GM23248 (cell line): ENCODE measurements around the gene ZNF541. TPM values are rescaled to one million over a fixed set of nuclear protein-coding genes. Genes with fewer than 3 reads are reported as not detected.
A peak's percentile ranks its signal among the peaks of the same experiment; 100 is the strongest.

Experiments
- DNase-seq: peaks from one replicate; pipeline ENCODE4 v3.0.0-alpha.2; 2015
- H2AFZ ChIP-seq: fragments of 200-600 bp; sonication (generic); 2 replicates; pipeline ENCODE4 v1.6.1; 2016; ENCODE audit warnings: antibody characterized with exemption
- H3F3A ChIP-seq: fragments of 200-600 bp; sonication (generic); 2 replicates; pipeline ENCODE4 v1.6.1; 2016; ENCODE audit warnings: mild to moderate bottlenecking, antibody characterized with exemption, mixed run types; ENCODE audit not compliant: insufficient read depth
- H3K27ac ChIP-seq: fragments of 200-600 bp; sonication (generic); 2 replicates; pipeline ENCODE4 v1.5.1; 2016; ENCODE audit warnings: mild to moderate bottlenecking
- H3K27me3 ChIP-seq: fragments of 200-600 bp; sonication (generic); replicated peaks from 2 replicates; pipeline ENCODE4 v1.6.1; 2016; ENCODE audit warnings: mild to moderate bottlenecking; ENCODE audit not compliant: insufficient read depth
- H3K36me3 ChIP-seq: fragments of 200-600 bp; sonication (generic); 2 replicates; pipeline ENCODE4 v1.6.1; 2016; ENCODE audit warnings: low read depth, mild to moderate bottlenecking
- H3K4me1 ChIP-seq: fragments of 200-600 bp; sonication (generic); 2 replicates; pipeline ENCODE4 v1.6.1; 2016; ENCODE audit warnings: mild to moderate bottlenecking; ENCODE audit not compliant: insufficient read depth
- H3K4me2 ChIP-seq: fragments of 200-600 bp; sonication (generic); one replicate; pipeline ENCODE4 v1.6.1; 2016; ENCODE audit warnings: mild to moderate bottlenecking; ENCODE audit not compliant: unreplicated experiment
- H3K4me3 ChIP-seq: fragments of 200-600 bp; sonication (generic); 2 replicates; pipeline ENCODE4 v1.5.1; 2016; ENCODE audit warnings: mild to moderate bottlenecking
- H3K79me2 ChIP-seq: fragments of 200-600 bp; sonication (generic); 2 replicates; pipeline ENCODE4 v1.6.1; 2016; ENCODE audit warnings: mild to moderate bottlenecking; ENCODE audit not compliant: insufficient read depth
- H3K9ac ChIP-seq: fragments of 200-600 bp; sonication (generic); 2 replicates; pipeline ENCODE4 v1.6.1; 2016; ENCODE audit warnings: mild to moderate bottlenecking
- H3K9me2 ChIP-seq: fragments of 200-600 bp; sonication (generic); 2 replicates; pipeline ENCODE4 v1.6.1; 2016; ENCODE audit warnings: mixed run types, mild to moderate bottlenecking, moderate library complexity; ENCODE audit not compliant: insufficient read depth
- H3K9me3 ChIP-seq: fragments of 200-600 bp; sonication (generic); one replicate; pipeline ENCODE4 v1.6.1; 2017; ENCODE audit warnings: low read depth
- H4K20me1 ChIP-seq: fragments of 200-600 bp; sonication (generic); 2 replicates; pipeline ENCODE4 v1.6.0; 2016; ENCODE audit not compliant: insufficient read depth
- EZH2 ChIP-seq: fragments of 200-600 bp; sonication (generic); IDR thresholded peaks from 2 replicates; pipeline ENCODE4 v1.6.1; 2018; ENCODE audit warnings: antibody characterized with exemption, mild to moderate bottlenecking; ENCODE audit not compliant: insufficient read depth, poor library complexity, severe bottlenecking
- EZH2phosphoT487 ChIP-seq: fragments of 200-600 bp; sonication (generic); IDR thresholded peaks from 2 replicates; pipeline ENCODE4 v1.6.1; 2018; ENCODE audit warnings: antibody characterized with exemption, moderate library complexity, mild to moderate bottlenecking, low read depth; ENCODE audit not compliant: insufficient read depth
- WGBS, 2 experiments: methylation state at CpG; one replicate each; pipeline ENCODE4 v1.1.6; 2015 to 2017; ENCODE audit warnings: low lambda C conversion rate in 2 of 2, low coverage in 1 of 2; ENCODE audit errors: missing lambda C conversion rate in 2 of 2; 5-methylcytosine and 5-hydroxymethylcytosine counted together
- in situ Hi-C: fragments of 300-500 bp; cut with MboI; formaldehyde crosslinking; loops from 2 replicates; pipeline ENCODE4 v1.15.0; 2020
- polyA plus RNA-seq: library from polyadenylated mRNA; unstranded; fragments of >200 nt; fragmentation: Nextera tagmentation; extraction: Ambion mirVana; gene quantifications from 2 replicates; pipeline ENCODE4 v1.2.1, GENCODE V29; 2016
- total RNA-seq: library from RNA; depleted of rRNA; stranded (reverse); fragments of >200 nt; shearing (Covaris generic); gene quantifications from 2 replicates; pipeline ENCODE4 v1.2.3, GENCODE V29; 2014

The ZNF541 gene
- total and polyA plus RNA-seq, 2 experiments from 2014 or later, result 0.15 TPM; not detected in 1

DNA sequence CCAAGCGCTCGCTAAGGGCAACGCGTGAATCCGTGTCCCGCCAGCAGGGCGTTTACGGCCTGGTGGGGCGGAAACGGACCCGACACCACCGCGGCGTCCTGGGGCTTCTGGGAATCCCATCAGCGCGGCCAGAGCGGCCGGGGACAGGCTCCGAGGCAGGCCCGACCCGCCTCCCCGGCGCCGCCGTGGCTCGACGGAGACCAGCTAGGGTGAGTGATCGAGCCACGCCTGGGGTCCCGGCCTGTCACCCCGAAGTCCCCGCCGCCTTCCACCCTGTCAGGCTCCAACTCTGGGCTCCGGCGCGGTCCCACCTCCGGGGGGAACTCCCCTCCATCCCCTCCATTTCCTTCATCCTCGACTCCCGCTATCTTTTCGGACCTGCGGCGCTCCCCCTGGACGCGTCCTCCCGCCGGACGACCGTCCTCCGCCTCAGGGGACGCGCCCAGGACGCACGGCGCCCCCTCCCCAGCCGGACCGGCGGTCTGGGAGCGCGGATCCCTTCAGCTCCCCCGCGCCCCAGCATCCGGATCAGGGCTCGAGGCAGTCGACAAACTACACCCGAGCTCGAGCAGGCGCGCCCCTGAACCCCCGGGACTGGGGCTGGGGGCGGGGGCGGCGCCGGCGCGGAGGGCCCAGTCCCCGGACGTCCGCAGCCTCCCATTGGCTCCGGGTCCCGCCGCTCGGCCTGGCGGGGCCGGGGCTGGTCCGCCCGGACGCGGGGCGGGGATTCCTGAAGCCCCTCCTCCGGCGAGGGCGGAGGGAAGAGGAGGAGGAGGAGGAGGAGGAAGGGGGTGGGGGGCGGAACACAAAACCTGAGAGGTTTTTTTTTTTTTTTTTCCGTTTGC, 35.3 kb upstream of the ZNF541 start:
- Histone ChIP-seq H3K9me2 (no peaks in the 10 kb centered on the region), H3K9me3 (no peaks in the 10 kb centered on the region), H3K4me2 (peak overlapping the region; percentile 82), H3K4me3 (peak overlapping the region; percentile 96), H4K20me1 (no peaks in the 10 kb centered on the region), H3K27ac (peak overlapping the region; percentile 95), H2AFZ (peak overlapping the region; percentile 83), H3K36me3 (no peaks in the 10 kb centered on the region), H3K79me2 (peaks cover 63% of the 10 kb centered on the region), H3K4me1 (peaks cover 20% of the 10 kb centered on the region), H3K27me3 (no peaks in the 10 kb centered on the region), H3F3A (peaks cover 11% of the 10 kb centered on the region), H3K9ac (peak overlapping the region; percentile 100)
- DNase-seq, result peak; percentile 96
- WGBS, 2 experiments, result 1% methylated on average over 52 to 63 of the region's 94 CpGs
- in situ Hi-C loops, result no loop called here
- TF ChIP-seq EZH2 (no peak), EZH2phosphoT487 (no peak)

DNA sequence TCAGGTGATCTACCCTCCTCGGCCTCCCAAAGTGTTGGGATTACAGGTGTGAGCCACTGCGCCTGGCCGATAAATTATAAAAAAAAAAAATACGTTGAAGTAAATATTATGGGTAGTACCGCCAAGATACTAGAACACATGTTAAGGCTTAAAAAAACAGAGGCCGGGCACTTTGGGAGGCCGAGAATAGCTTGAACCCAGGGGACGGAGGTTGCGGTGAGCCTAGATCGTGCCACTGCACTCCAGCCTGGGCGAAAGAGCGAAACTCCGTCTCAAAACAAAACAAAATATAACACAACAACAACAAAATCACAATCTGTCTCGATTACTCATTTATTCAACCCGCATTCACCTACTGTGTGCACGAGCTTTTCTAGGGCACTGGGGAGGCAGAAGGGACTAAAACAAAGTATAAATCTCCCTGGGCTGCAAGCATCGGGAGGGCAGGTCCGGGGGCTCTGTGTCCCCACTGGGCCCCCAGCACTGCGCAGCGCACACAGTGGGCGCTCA, 34.7 kb upstream of the ZNF541 start:
- H3K9ac ChIP-seq, result peak overlapping the region; percentile 100
- H3F3A ChIP-seq, result peaks cover 6% of the 10 kb centered on the region
- no peaks in the 10 kb centered on the region for H3K9me2 ChIP-seq
- H3K27me3 ChIP-seq, result no peaks in the 10 kb centered on the region
- WGBS, 2 experiments, result 41 to 42% methylated on average over 21 of the region's 21 CpGs
- H3K4me1 ChIP-seq, result peaks cover 13% of the 10 kb centered on the region
- peak overlapping the region; percentile 96 for H3K4me3 ChIP-seq
- H3K79me2 ChIP-seq, result peaks cover 56% of the 10 kb centered on the region
- in situ Hi-C loops, result no loop called here
- H3K9me3 ChIP-seq, result no peaks in the 10 kb centered on the region
- TF ChIP-seq EZH2, result no peak
- no peak for TF ChIP-seq EZH2phosphoT487
- peak overlapping the region; percentile 83 for H2AFZ ChIP-seq
- no peak for DNase-seq
- H3K27ac ChIP-seq, result peak overlapping the region; percentile 95
- peak overlapping the region; percentile 74 for H3K4me2 ChIP-seq
- H3K36me3 ChIP-seq, result no peaks in the 10 kb centered on the region
- no peaks in the 10 kb centered on the region for H4K20me1 ChIP-seq

DNA sequence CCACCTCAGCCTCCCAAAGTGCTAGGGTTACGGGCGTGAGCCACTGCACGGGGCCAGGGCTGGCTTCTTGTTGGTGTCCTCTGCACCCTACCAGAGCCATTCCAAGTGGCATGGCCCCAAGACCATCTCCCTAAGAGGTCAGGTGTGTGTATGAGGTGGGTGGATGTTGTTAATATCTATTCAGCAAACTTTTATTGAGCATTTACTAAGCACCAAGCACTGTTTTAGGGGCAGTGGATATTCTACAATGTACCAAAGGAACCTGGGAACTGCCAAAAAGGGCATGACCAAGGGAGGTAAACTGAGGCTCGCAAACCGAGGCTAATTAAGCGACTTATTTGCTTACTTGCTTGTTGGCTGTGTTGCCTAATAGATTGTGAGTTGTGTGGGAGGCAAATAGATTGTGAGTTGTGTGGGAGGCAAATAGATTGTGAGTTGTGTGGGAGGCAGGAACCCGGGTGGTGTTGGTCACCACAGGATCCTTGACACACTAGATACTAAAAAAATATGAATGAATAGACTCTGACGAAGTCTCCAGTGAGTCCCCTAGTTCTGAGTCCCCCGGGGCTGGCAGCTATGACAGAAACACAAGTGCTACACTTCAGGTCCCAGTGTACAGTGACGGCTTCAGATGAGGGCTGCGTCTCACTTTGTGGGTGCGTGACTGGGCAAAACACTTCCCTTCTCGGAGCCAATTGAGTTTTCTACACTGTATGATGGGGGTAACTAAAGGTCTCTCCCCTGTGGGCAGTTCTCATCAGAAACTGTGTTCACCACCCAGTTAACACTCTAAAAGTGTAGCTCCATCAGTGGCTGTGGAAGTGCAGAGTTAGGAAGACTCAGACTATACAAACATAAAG, 31.0 kb upstream of the ZNF541 start:
- peaks cover 12% of the 10 kb centered on the region; the same call in 1 of the 2 replicates for H3K4me1 ChIP-seq
- WGBS, 2 experiments, result 46 to 50% methylated on average over 13 of the region's 13 CpGs
- H3K4me3 ChIP-seq, result no peak overlapping the region
- H3K9me2 ChIP-seq, result no peaks in the 10 kb centered on the region
- DNase-seq, result peak; percentile 6
- H3F3A ChIP-seq, result peaks cover 22% of the 10 kb centered on the region
- TF ChIP-seq EZH2phosphoT487, result no peak
- no peak for TF ChIP-seq EZH2
- no peak overlapping the region for H3K4me2 ChIP-seq
- H3K36me3 ChIP-seq, result no peaks in the 10 kb centered on the region
- in situ Hi-C loops, result no loop called here
- H4K20me1 ChIP-seq, result no peaks in the 10 kb centered on the region
- H3K9me3 ChIP-seq, result no peaks in the 10 kb centered on the region
- no peak overlapping the region for H3K9ac ChIP-seq
- peaks cover 20% of the 10 kb centered on the region for H3K79me2 ChIP-seq
- H3K27ac ChIP-seq, result no peak overlapping the region
- no peak overlapping the region for H2AFZ ChIP-seq
- no peaks in the 10 kb centered on the region for H3K27me3 ChIP-seq

DNA sequence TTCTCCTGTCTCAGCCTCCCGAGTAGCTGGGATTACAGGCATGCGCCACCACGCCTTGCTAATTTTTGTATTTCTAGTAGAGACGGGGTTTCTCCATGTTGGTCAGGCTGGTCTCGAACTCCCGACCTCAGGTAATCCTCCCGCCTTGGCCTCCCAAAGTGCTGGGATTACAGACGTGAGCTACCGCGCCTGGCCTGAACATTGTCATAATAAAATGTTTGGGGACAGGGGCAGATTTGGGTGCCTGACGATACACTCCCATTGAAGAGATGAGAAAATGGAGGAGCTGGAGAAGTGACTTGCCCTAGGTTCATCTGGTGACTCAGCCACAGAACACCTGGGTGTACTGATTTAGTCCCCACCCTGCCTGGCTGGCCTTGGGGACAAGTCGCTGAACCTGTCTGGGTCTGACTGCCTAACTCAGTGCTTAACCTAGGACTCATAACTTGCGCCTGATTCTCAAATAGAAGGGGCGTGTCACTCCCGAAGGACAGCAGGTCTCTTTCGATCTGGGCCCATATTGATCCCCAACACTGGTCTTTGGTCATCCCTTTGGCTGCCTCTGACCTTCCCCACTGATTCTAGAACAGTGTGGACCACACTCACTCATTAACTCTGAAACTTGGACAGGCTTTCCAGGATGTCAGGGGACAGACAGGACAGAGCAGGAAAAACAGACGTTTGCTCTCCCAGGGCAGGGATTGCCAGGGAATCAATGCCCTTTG, 28.4 kb upstream of the ZNF541 start:
- no peaks in the 10 kb centered on the region for H4K20me1 ChIP-seq
- peak overlapping the region; percentile 87 for H3K27ac ChIP-seq
- DNase-seq, result peak; percentile 5
- H2AFZ ChIP-seq, result peak overlapping the region; percentile 93
- in situ Hi-C loops, result no loop called here
- peak overlapping the region; percentile 81 for H3K4me3 ChIP-seq
- no peaks in the 10 kb centered on the region for H3K36me3 ChIP-seq
- WGBS, 2 experiments, result 63 to 65% methylated on average over 16 to 17 of the region's 17 CpGs
- no peaks in the 10 kb centered on the region for H3K27me3 ChIP-seq
- TF ChIP-seq EZH2phosphoT487, result no peak
- no peak for TF ChIP-seq EZH2
- no peaks in the 10 kb centered on the region for H3K79me2 ChIP-seq
- peaks cover 34% of the 10 kb centered on the region for H3F3A ChIP-seq
- H3K4me2 ChIP-seq, result peak overlapping the region; percentile 74
- no peaks in the 10 kb centered on the region for H3K9me2 ChIP-seq
- no peaks in the 10 kb centered on the region for H3K9me3 ChIP-seq
- H3K9ac ChIP-seq, result peak overlapping the region; percentile 85
- H3K4me1 ChIP-seq, result peaks cover 15% of the 10 kb centered on the region; the same call in 1 of the 2 replicates
